HG03565 (cell line): ENCODE measurements around the gene OSBPL6.
"Not testable (repeated sequence)": the region's sequence is repeated elsewhere in the genome, so short reads cannot be mapped to it uniquely, and the experiment has no call there.

ENCODE experiments used
- ATAC-seq: cut with Tn5 transposase; IDR thresholded peaks from one replicate; pipeline ENCODE4 v1.9.1; 2021; ENCODE audit warnings: mild to moderate bottlenecking, moderate library complexity; ENCODE audit not compliant: unreplicated experiment

The OSBPL6 gene

DNA sequence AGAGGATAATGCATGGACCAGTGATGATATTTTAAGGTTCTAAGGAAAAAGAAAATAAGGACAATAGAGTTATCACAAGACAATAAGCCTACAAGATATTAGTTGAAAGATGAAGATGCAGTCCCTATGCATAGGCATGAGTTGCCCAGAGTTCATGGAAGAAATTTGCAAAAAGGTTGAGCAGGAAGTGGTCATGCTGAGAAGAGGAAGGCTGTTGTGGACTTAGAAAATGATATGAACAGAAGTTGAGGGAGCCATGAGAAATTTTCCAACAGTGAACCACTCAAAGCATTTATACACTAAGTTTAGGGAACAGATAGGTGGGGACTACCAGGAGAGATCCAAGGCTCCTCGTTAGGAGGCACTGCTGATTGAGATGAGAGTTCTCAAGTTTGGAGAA, 3.5 kb downstream of the OSBPL6 start:
- no peak for ATAC-seq

DNA sequence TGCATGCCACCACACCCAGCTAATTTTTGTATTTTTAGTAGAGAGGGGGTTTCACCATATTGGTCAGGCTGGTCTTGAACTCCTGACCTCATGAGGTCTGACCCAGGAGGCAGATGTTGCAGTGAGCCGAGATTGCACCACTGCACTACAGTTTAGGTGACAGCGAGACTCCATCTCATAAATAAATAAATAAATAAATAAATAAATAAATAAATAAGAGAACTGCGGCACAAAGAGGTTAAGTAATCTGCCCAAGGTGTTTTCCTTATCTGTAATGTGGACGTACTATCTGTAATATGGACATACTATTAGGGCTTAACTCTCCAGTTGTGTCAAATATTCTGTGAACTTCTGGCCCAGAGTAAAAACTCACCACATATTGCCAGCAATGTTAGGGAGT, 4.1 kb downstream of the OSBPL6 start:
- ATAC-seq = not testable (repeated sequence)

DNA sequence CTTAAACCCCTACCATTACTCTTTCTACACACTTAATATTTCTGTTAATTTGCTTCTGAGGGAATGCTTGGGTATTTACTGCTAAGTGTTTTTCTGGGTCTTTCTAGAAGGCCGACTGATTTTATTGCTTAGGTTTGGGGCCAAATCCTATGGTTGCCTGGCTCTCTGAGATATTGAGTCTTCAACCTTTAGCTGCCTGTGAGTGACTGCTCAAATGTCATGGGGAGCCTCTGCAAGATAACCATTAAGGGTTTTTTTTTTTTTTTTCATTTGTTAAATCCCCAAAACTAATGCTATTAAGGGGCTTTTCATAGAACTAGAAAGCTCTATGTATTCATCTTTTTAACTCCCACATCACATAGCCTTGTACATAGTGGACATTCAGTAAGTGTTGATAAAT, 5.0 kb downstream of the OSBPL6 start:
- no peak for ATAC-seq

DNA sequence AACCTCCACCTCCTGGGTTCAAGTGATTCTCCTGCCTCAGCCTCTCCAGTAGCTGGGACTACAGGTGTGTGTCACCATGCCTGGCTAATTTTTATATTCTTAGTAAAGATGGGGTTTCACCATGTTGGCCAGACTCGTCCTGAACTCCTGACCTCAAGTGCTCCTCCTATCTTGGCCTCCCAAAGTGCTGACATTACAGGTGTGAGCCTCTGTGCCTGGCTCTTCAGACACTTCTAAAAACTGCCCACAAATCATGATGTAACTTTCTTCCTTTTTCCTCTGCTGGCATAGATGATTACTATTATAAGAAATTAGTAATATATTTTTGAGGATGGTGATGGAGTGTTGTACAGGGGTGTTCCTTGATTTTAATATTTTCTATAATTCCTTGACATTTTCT, 6.0 kb downstream of the OSBPL6 start:
- no peak for ATAC-seq

- ATAC-seq = no peak
Measured at GRCh38 chr2:178202927-178203326, 8.6 kb downstream of the OSBPL6 start.

- ATAC-seq = no peak
Measured at GRCh38 chr2:178204977-178205376, 10.7 kb downstream of the OSBPL6 start.

- no peak for ATAC-seq
Measured at GRCh38 chr2:178205853-178206521, 11.7 kb downstream of the OSBPL6 start.

DNA sequence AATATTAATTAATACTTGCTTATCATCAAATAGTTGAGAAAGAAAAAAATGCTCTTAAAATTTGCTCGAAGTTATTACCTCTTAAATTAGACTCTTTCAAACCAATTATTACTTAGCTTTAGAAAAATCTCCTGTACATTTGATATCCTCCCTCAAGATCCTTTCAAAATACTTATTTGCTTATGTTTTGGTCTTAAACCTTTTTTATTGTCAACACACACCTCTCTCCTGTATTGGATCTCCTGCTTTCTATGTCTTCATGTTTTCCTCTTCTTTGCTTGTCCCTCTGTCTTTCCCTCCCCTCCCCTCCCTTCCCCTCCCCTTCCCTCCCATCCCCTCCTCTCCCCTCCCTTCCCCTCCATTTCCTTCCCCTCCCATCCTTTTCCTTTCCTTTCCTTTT, 14.0 kb downstream of the OSBPL6 start:
- ATAC-seq = no peak

GRCh38 chr2:178208817-178209216, 14.5 kb downstream of the OSBPL6 start:
- ATAC-seq = no peak

DNA sequence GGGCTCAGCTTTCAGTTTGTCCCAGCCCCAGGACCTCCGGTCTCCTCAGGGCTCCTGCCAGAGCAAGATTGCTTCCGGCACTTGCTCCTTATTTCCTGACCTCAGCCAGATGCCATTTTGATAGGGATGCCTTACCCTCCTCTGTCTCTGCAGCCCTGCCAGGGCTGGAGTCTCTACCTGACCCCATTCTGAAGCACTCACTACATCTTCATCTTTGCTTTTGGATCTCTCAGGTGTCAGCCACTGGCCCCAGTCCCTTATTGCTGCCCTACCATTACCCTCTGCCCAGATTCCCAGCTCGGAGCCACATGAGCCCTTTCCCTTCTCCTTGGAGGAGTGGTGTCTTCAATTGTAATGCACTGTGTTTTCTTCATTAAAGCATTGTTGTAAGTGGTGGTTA, 17.1 kb downstream of the OSBPL6 start:
- no peak for ATAC-seq

- ATAC-seq = no peak
Measured at GRCh38 chr2:178211943-178212342, 17.6 kb downstream of the OSBPL6 start.

DNA sequence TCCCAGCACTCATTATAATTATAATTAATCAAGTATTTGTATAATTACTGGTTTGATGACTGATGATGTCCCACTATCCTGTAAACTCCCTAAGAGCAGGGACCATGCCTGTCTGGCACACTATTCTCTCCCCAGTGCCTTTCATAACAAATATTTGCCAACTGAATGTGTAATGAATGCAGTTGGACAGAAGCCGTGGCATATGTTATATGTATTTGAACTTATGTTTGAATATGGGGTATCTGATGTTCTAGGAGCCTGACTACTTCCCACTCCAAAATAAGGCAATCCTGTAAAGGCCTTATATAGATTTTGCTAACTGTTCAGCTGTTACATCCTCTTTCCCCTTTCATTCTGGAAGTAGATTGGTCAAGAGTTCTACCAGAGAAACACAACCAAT, 19.7 kb downstream of the OSBPL6 start:
- ATAC-seq = no peak

- no peak for ATAC-seq
Measured at GRCh38 chr2:178219247-178219646, 24.9 kb downstream of the OSBPL6 start.

DNA sequence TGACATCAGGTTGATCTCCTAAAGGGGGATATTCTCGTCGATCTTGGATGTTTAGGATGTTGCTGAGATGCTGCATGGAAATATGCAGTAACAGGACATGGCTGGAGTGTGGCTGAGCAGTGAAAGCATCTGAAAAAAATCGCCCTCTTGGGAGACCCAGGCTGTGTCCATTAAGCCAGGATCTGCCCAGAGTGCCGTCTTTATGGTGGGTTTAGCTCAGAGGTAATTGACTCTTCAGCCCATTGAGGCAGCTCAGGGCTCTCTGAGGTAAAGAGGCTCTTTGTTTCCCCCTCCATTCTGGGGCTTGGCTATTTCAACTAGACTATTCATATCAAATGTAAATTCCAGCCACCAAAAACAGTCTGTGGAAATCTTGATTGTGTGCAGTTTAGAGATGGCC, 26.5 kb downstream of the OSBPL6 start:
- ATAC-seq = no peak

DNA sequence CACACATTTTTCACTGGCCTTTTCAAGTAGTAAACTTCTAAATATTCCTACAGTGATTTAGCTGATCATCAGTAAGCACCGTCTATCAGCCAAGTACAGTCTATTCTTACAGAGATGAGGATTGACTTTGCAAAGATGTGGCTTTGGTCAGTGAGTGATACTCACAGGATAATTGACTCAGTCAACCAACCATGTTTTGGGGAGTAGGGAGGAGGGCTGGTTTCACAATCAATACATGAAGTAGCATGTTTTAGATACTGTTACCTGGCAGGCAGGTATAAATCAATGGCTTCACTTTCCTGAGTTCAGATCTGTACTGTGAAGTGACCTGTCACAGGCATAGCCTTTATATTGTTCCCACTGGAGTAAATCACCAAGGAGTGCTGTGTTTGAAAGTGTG, 27.2 kb downstream of the OSBPL6 start:
- no peak for ATAC-seq

DNA sequence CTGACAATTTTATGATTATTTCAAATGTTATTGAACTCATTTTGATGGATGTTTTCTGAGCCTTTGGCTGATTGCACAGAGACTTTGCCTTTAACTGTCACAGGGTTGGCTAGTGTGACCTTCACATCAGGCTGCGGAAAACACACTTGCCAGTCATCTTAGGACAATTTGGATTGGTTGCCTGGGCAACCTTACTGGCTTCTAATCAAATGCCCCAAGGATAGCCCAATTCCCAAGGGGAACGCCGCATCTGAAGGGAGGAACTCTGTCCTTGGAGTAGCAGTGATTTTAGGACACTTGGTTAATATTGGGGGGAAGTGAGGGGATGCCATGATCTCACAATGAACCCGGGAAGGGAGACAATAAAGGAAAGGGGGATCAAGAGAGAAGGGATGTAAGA, 29.5 kb downstream of the OSBPL6 start:
- no peak for ATAC-seq

- no peak for ATAC-seq
Measured at GRCh38 chr2:178225006-178225805, 30.9 kb downstream of the OSBPL6 start.

DNA sequence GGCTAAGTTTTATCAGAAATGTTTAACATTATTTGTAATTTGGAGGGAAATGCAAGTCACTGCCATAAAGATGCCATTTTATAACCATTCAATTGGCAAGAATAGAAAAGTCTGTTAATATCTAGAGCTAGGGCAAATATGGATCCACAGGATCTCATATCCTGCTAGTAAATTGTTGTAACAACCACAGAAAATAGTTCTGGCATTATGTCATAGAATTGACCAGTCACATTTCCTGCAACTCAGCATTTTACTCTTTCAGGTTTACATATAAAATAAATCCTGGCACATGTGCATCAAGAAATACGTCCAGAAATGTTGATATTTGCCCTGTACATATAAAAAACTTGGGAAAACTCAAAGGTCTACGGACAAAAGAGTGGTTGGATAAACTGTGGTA, 32.9 kb downstream of the OSBPL6 start:
- ATAC-seq = no peak

- no peak for ATAC-seq
Measured at GRCh38 chr2:178229927-178230326, 35.6 kb downstream of the OSBPL6 start.

GRCh38 chr2:178230396-178230795, 36.1 kb downstream of the OSBPL6 start:
- ATAC-seq = no peak

DNA sequence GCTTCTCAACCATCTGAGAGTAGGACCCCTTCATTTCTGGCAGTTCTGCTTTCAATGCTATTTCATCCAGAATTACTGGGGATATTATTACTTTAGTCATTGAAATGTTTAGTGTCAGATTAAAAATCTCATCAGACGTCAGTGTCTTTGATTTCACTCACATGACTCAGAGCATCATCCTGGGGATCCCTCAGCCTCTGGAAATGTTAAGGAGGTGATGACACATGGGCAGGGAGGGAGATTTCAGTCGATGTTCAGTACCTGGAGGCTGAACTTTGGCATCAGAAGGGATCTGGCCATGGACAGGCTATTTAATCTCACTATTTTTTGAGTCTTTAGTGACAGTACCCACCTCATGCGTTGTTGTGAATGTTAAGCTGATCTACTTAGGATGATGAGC, 39.1 kb downstream of the OSBPL6 start:
- ATAC-seq = no peak

GRCh38 chr2:178234648-178235047, 40.3 kb downstream of the OSBPL6 start:
- no peak for ATAC-seq
